Duodenal mucosa (tissue), 2 donors: ENCODE measurements around the gene RNF126.

Source experiments
- H3K27ac ChIP-seq: one replicate; pipeline ENCODE4 v1.7.0; 2013; ENCODE audit warnings: low read depth, low read length
- H3K27me3 ChIP-seq, 2 donors: one replicate each; pipeline ENCODE4 v1.7.0; 2013; ENCODE audit warnings: low read length in 2 of 2, control low read depth in 1 of 2; ENCODE audit not compliant: insufficient read depth in 2 of 2, control insufficient read depth in 1 of 2
- H3K36me3 ChIP-seq, 2 donors: one replicate each; pipeline ENCODE4 v1.7.0; 2013; ENCODE audit warnings: low read length in 2 of 2, control low read depth in 1 of 2; ENCODE audit not compliant: insufficient read depth in 2 of 2, control insufficient read depth in 1 of 2
- H3K4me1 ChIP-seq, 2 donors: one replicate each; pipeline ENCODE4 v1.7.0; 2013; ENCODE audit warnings: low read length in 2 of 2, control low read depth in 1 of 2; ENCODE audit not compliant: insufficient read depth in 2 of 2, control insufficient read depth in 1 of 2
- H3K4me3 ChIP-seq, 2 donors: one replicate each; pipeline ENCODE4 v1.7.0; 2013; ENCODE audit warnings: low read length in 2 of 2, low read depth in 1 of 2
- H3K9ac ChIP-seq, 2 donors: one replicate each; pipeline ENCODE4 v1.7.0; 2013; ENCODE audit warnings: low read length in 2 of 2, low read depth in 1 of 2
- H3K9me3 ChIP-seq, 2 donors: one replicate each; pipeline ENCODE4 v1.7.0; 2013; ENCODE audit warnings: low read length in 2 of 2, control low read depth in 1 of 2; ENCODE audit not compliant: control insufficient read depth in 1 of 2

RNF126 gene

GRCh38 chr19:618674-619285, 44.2 kb downstream of the RNF126 start:
- Histone ChIP-seq H3K4me3 (no peak overlapping the region), H3K36me3 (peaks cover 14 to 42% of the 10 kb centered on the region in 2 donors), H3K4me1 (no peaks in the 10 kb centered on the region), H3K9me3 (no peaks in the 10 kb centered on the region), H3K27ac (no peak overlapping the region), H3K27me3 (no peaks in the 10 kb centered on the region), H3K9ac (no peak overlapping the region)

- Histone ChIP-seq H3K4me1 (no peaks in the 10 kb centered on the region), H3K9me3 (no peaks in the 10 kb centered on the region), H3K36me3 (peaks cover 14 to 37% of the 10 kb centered on the region in 2 donors), H3K9ac (no peak overlapping the region), H3K27ac (no peak overlapping the region), H3K27me3 (no peaks in the 10 kb centered on the region), H3K4me3 (no peak overlapping the region)
Measured at GRCh38 chr19:618247-618619, 44.8 kb downstream of the RNF126 start.

- Histone ChIP-seq H3K27ac (no peak overlapping the region), H3K36me3 (peaks cover 14 to 33% of the 10 kb centered on the region in 2 donors), H3K9ac (no peak overlapping the region), H3K9me3 (no peaks in the 10 kb centered on the region), H3K4me1 (no peaks in the 10 kb centered on the region), H3K27me3 (no peaks in the 10 kb centered on the region), H3K4me3 (no peak overlapping the region)
Measured at GRCh38 chr19:617551-618246, 45.3 kb downstream of the RNF126 start.

GRCh38 chr19:616747-617526, 46.1 kb downstream of the RNF126 start:
- peaks cover 14 to 30% of the 10 kb centered on the region in 2 donors for H3K36me3 ChIP-seq
- H3K9me3 ChIP-seq: no peaks in the 10 kb centered on the region
- H3K4me1 ChIP-seq: no peaks in the 10 kb centered on the region
- no peak overlapping the region for H3K9ac ChIP-seq
- H3K27me3 ChIP-seq: no peaks in the 10 kb centered on the region
- no peak overlapping the region for H3K27ac ChIP-seq
- no peak overlapping the region for H3K4me3 ChIP-seq

GRCh38 chr19:616062-616700, 46.8 kb downstream of the RNF126 start:
- Histone ChIP-seq H3K9me3 (no peaks in the 10 kb centered on the region), H3K27ac (no peak overlapping the region), H3K4me1 (peaks cover 1 to 5% of the 10 kb centered on the region in 2 donors), H3K27me3 (peaks cover 5% of the 10 kb centered on the region in 2 donors), H3K36me3 (peaks cover 14 to 26% of the 10 kb centered on the region in 2 donors), H3K4me3 (no peak overlapping the region), H3K9ac (no peak overlapping the region)

- H3K4me1 ChIP-seq: peaks cover 7 to 9% of the 10 kb centered on the region in 2 donors
- peaks cover 7 to 11% of the 10 kb centered on the region in 2 donors for H3K27me3 ChIP-seq
- no peak overlapping the region for H3K4me3 ChIP-seq
- peaks cover 14 to 26% of the 10 kb centered on the region in 2 donors for H3K36me3 ChIP-seq
- no peaks in the 10 kb centered on the region for H3K9me3 ChIP-seq
- no peak overlapping the region for H3K9ac ChIP-seq
- H3K27ac ChIP-seq: no peak overlapping the region
Measured at GRCh38 chr19:615619-616018, 47.4 kb downstream of the RNF126 start.

- Histone ChIP-seq H3K9ac (no peak overlapping the region), H3K36me3 (peaks cover 6 to 11% of the 10 kb centered on the region in 2 donors), H3K27me3 (peaks cover 7 to 13% of the 10 kb centered on the region in 2 donors)
Measured at GRCh38 chr19:613732-614567, 49.1 kb downstream of the RNF126 start.

GRCh38 chr19:612941-613340, 50.1 kb downstream of the RNF126 start:
- H3K27ac ChIP-seq: no peak overlapping the region
- H3K9ac ChIP-seq: no peak overlapping the region
- no peak overlapping the region for H3K4me3 ChIP-seq
- no peaks in the 10 kb centered on the region for H3K9me3 ChIP-seq
- H3K4me1 ChIP-seq: peaks cover 8 to 9% of the 10 kb centered on the region in 2 donors
- peaks cover 0 to 1% of the 10 kb centered on the region in 2 donors for H3K36me3 ChIP-seq
- peaks cover 7 to 13% of the 10 kb centered on the region in 2 donors for H3K27me3 ChIP-seq

More at GRCh38 chr19:613732-614567, 49.1 kb downstream of the RNF126 start:
- no peak overlapping the region for H3K27ac ChIP-seq
- no peak overlapping the region for H3K4me3 ChIP-seq
- H3K9me3 ChIP-seq: no peaks in the 10 kb centered on the region
- H3K4me1 ChIP-seq: peaks cover 8 to 9% of the 10 kb centered on the region in 2 donors

- no peaks in the 10 kb centered on the region for H3K36me3 ChIP-seq
- H3K4me3 ChIP-seq: peak overlapping the region in 1 of 2 donors; percentile 31
- peaks cover 7 to 13% of the 10 kb centered on the region in 2 donors for H3K27me3 ChIP-seq
- H3K4me1 ChIP-seq: peaks cover 8 to 9% of the 10 kb centered on the region in 2 donors
- no peaks in the 10 kb centered on the region for H3K9me3 ChIP-seq
- H3K9ac ChIP-seq: peak overlapping the region in 1 of 2 donors; percentile 49
- no peak overlapping the region for H3K27ac ChIP-seq
Measured at GRCh38 chr19:611481-611868, 51.5 kb downstream of the RNF126 start.
